Trophoblast cell (in vitro differentiated cells and primary cell): Measurements from ENCODE around the gene ZNF687.

ENCODE experiments used
- DNase-seq, 2 donors: peaks; one replicate each; pipeline ENCODE4 v3.0.0-alpha.2; 2016
- H2AFZ ChIP-seq: 2 replicates; pipeline ENCODE4 v1.6.1; 2013; ENCODE audit warnings: low read length, moderate library complexity, mild to moderate bottlenecking; ENCODE audit not compliant: insufficient read depth, poor library complexity
- H2AK5ac ChIP-seq: 2 replicates; pipeline ENCODE4 v1.6.1; 2013; ENCODE audit warnings: mild to moderate bottlenecking, low read length
- H2BK120ac ChIP-seq: 2 replicates; pipeline ENCODE4 v1.6.1; 2013; ENCODE audit warnings: low read length, mild to moderate bottlenecking, moderate library complexity; ENCODE audit not compliant: insufficient read depth, poor library complexity
- H2BK12ac ChIP-seq: 2 replicates; pipeline ENCODE4 v1.6.1; 2013; ENCODE audit warnings: mild to moderate bottlenecking, low read length, moderate library complexity
- H2BK5ac ChIP-seq: 2 replicates; pipeline ENCODE4 v1.6.1; 2013; ENCODE audit warnings: low read length, low read depth, moderate library complexity, mild to moderate bottlenecking; ENCODE audit not compliant: poor library complexity
- H3K14ac ChIP-seq: 2 replicates; pipeline ENCODE4 v1.6.1; 2013; ENCODE audit warnings: mild to moderate bottlenecking, low read length
- H3K18ac ChIP-seq: 2 replicates; pipeline ENCODE4 v1.6.1; 2013; ENCODE audit warnings: mild to moderate bottlenecking, low read length
- H3K23ac ChIP-seq: 2 replicates; pipeline ENCODE4 v1.6.1; 2013; ENCODE audit warnings: low read length
- H3K27ac ChIP-seq: 2 replicates; pipeline ENCODE4 v1.5.1; 2013; ENCODE audit warnings: low read depth, mild to moderate bottlenecking, inconsistent platforms, low read length, moderate library complexity
- H3K27me3 ChIP-seq: 2 replicates; pipeline ENCODE4 v1.6.1; 2013; ENCODE audit warnings: inconsistent platforms, mild to moderate bottlenecking, low read length, moderate library complexity; ENCODE audit not compliant: insufficient read depth
- H3K36me3 ChIP-seq, 2 experiments: 1 replicate in 1 of 2; 2 replicates in 1 of 2; pipeline ENCODE4 v1.6.1; 2013; ENCODE audit warnings: low read length in 2 of 2, mild to moderate bottlenecking in 2 of 2, moderate library complexity in 1 of 2; ENCODE audit not compliant: insufficient read depth in 2 of 2, control insufficient read depth in 1 of 2
- H3K4ac ChIP-seq: 2 replicates; pipeline ENCODE4 v1.6.1; 2013; ENCODE audit warnings: low read depth, mild to moderate bottlenecking, low read length, moderate library complexity
- H3K4me1 ChIP-seq, 2 experiments: 1 replicate in 1 of 2; 2 replicates in 1 of 2; pipeline ENCODE4 v1.6.1; 2013; ENCODE audit warnings: low read length in 2 of 2, mild to moderate bottlenecking in 2 of 2, moderate library complexity in 1 of 2; ENCODE audit not compliant: insufficient read depth in 2 of 2, control insufficient read depth in 1 of 2
- H3K4me2 ChIP-seq: 2 replicates; pipeline ENCODE4 v1.6.1; 2013; ENCODE audit warnings: inconsistent platforms, mild to moderate bottlenecking, low read length, moderate library complexity
- H3K4me3 ChIP-seq: 2 replicates; pipeline ENCODE4 v1.5.1; 2013; ENCODE audit warnings: mild to moderate bottlenecking, low read depth, low read length, inconsistent platforms
- H3K79me1 ChIP-seq: one replicate; pipeline ENCODE4 v1.6.1; 2013; ENCODE audit warnings: low read length
- H3K79me2 ChIP-seq: 2 replicates; pipeline ENCODE4 v1.6.1; 2013; ENCODE audit warnings: low read length, mild to moderate bottlenecking; ENCODE audit not compliant: control insufficient read depth, insufficient read depth, poor library complexity
- H3K9ac ChIP-seq: 2 replicates; pipeline ENCODE4 v1.6.1; 2013; ENCODE audit warnings: mild to moderate bottlenecking, low read length
- H3K9me3 ChIP-seq: 2 replicates; pipeline ENCODE4 v1.6.1; 2013; ENCODE audit warnings: low read depth, mild to moderate bottlenecking, control low read depth, inconsistent platforms, low read length; ENCODE audit not compliant: insufficient read depth
- H4K12ac ChIP-seq: 2 replicates; pipeline ENCODE4 v1.6.1; 2013; ENCODE audit warnings: low read depth, mild to moderate bottlenecking, low read length, moderate library complexity
- H4K8ac ChIP-seq: 2 replicates; pipeline ENCODE4 v1.6.1; 2013; ENCODE audit warnings: low read depth, mild to moderate bottlenecking, low read length, moderate library complexity
- H4K91ac ChIP-seq: one replicate; pipeline ENCODE4 v1.6.1; 2013; ENCODE audit warnings: low read depth, mild to moderate bottlenecking, low read length, moderate library complexity
- WGBS: extraction: QIAGEN DNeasy Blood & Tissue Kit; methylation state at CpG from one replicate; pipeline ENCODE4 v1.1.7; 2013; ENCODE audit warnings: missing lambda C conversion rate; ENCODE audit not compliant: insufficient read length, insufficient coverage; ENCODE audit errors: extremely low coverage; 5-methylcytosine and 5-hydroxymethylcytosine counted together

The ZNF687 gene

GRCh38 chr1:151326619-151327222, 44.6 kb downstream of the ZNF687 start:
- H3K4me3 ChIP-seq: peak overlapping the region; percentile 70
- peak overlapping the region; percentile 97 for H3K4ac ChIP-seq
- H3K9me3 ChIP-seq: peaks cover 2% of the 10 kb centered on the region
- H2AK5ac ChIP-seq: peak overlapping the region; percentile 91
- H2BK120ac ChIP-seq: peak overlapping the region; percentile 63
- peak overlapping the region; percentile 57 for H4K8ac ChIP-seq
- H2BK12ac ChIP-seq: peak overlapping the region; percentile 8
- peak overlapping the region; percentile 37 for H4K12ac ChIP-seq
- no peak overlapping the region for H3K23ac ChIP-seq
- H3K36me3 ChIP-seq: peaks cover 8 to 10% of the 10 kb centered on the region in 2 experiments
- WGBS: no CpG with 5 or more reads among the region's 12 CpGs
- H3K9ac ChIP-seq: peak overlapping the region; percentile 84
- H3K14ac ChIP-seq: peak overlapping the region; percentile 85
- H3K4me1 ChIP-seq: peaks cover 10 to 18% of the 10 kb centered on the region in 2 experiments
- H3K4me2 ChIP-seq: peak overlapping the region; percentile 91
- H3K18ac ChIP-seq: peak overlapping the region; percentile 33
- H3K79me1 ChIP-seq: peaks cover 11% of the 10 kb centered on the region
- peak overlapping the region; percentile 78 for H3K27ac ChIP-seq
- peak overlapping the region; percentile 81 for H2BK5ac ChIP-seq
- H4K91ac ChIP-seq: peak overlapping the region; percentile 79
- H3K79me2 ChIP-seq: peaks cover 7% of the 10 kb centered on the region
- peak overlapping the region; percentile 71 for H2AFZ ChIP-seq
- DNase-seq: peak in 1 of 2 donors; percentile 49
- H3K27me3 ChIP-seq: no peaks in the 10 kb centered on the region

GRCh38 chr1:151327223-151327902, 45.3 kb downstream of the ZNF687 start, which contains the start of gene PI4KB:
Gene PI4KB, minus strand, starts transcription at chr1:151327416. Its CDS starts 10,935 bp downstream, at chr1:151316481.
- Histone ChIP-seq H4K12ac (peak within 1 kb of the TSS; percentile 54), H3K18ac (peak within 1 kb of the TSS; percentile 33), H2BK5ac (peak within 1 kb of the TSS; percentile 81), H3K36me3 (peaks cover 8% of the 10 kb centered on the region in 2 experiments), H3K9ac (peak within 1 kb of the TSS; percentile 84), H3K4me2 (peak within 1 kb of the TSS; percentile 91), H3K14ac (peak within 1 kb of the TSS; percentile 85), H3K79me2 (peaks cover 7% of the 10 kb centered on the region), H3K4ac (peak within 1 kb of the TSS; percentile 97), H3K4me1 (peaks cover 10 to 18% of the 10 kb centered on the region in 2 experiments), H3K9me3 (peaks cover 2% of the 10 kb centered on the region), H3K23ac (no peak within 1 kb of the TSS), H2BK120ac (peak within 1 kb of the TSS; percentile 63), H2AFZ (peak within 1 kb of the TSS; percentile 93), H3K27me3 (no peaks in the 10 kb centered on the region), H3K27ac (peak within 1 kb of the TSS; percentile 78), H2BK12ac (peak within 1 kb of the TSS; percentile 8), H2AK5ac (peak within 1 kb of the TSS; percentile 91), H3K4me3 (peak within 1 kb of the TSS; percentile 70), H4K91ac (peak within 1 kb of the TSS; percentile 79), H4K8ac (peak within 1 kb of the TSS; percentile 93), H3K79me1 (peaks cover 11% of the 10 kb centered on the region)
- WGBS: no CpG with 5 or more reads among the region's 40 CpGs
- peak; percentile 96 to 99 for DNase-seq

- peak overlapping the region; percentile 13 for H3K27ac ChIP-seq
- H4K8ac ChIP-seq: peak overlapping the region; percentile 88
- H2BK12ac ChIP-seq: no peak overlapping the region
- H3K79me1 ChIP-seq: peaks cover 11% of the 10 kb centered on the region
- no peak overlapping the region for H2BK5ac ChIP-seq
- H2BK120ac ChIP-seq: peak overlapping the region; percentile 61
- peak overlapping the region; percentile 91 for H3K4me2 ChIP-seq
- H2AK5ac ChIP-seq: peak overlapping the region; percentile 2
- H3K9me3 ChIP-seq: peaks cover 2% of the 10 kb centered on the region
- H3K9ac ChIP-seq: no peak overlapping the region
- H2AFZ ChIP-seq: peak overlapping the region; percentile 93
- peaks cover 10 to 18% of the 10 kb centered on the region in 2 experiments for H3K4me1 ChIP-seq
- H4K12ac ChIP-seq: peak overlapping the region; percentile 54
- peaks cover 7% of the 10 kb centered on the region for H3K79me2 ChIP-seq
- H3K23ac ChIP-seq: no peak overlapping the region
- H3K36me3 ChIP-seq: peaks cover 7 to 8% of the 10 kb centered on the region in 2 experiments
- peak in 1 of 2 donors; percentile 43 for DNase-seq
- H3K14ac ChIP-seq: peak overlapping the region; percentile 57
- peak overlapping the region; percentile 29 for H4K91ac ChIP-seq
- no peak overlapping the region for H3K18ac ChIP-seq
- peak overlapping the region; percentile 48 for H3K4ac ChIP-seq
- no CpG with 5 or more reads among the region's 34 CpGs for WGBS
- no peaks in the 10 kb centered on the region for H3K27me3 ChIP-seq
- H3K4me3 ChIP-seq: peak overlapping the region; percentile 51
These were observed 46.0 kb downstream of the ZNF687 start for GRCh38 chr1:151327903-151328674.

GRCh38 chr1:151334822-151335221, 52.7 kb downstream of the ZNF687 start:
- Histone ChIP-seq H2BK5ac (no peak overlapping the region), H3K9me3 (no peaks in the 10 kb centered on the region), H3K18ac (no peak overlapping the region), H4K8ac (no peak overlapping the region), H2BK120ac (no peak overlapping the region), H3K79me2 (no peaks in the 10 kb centered on the region), H3K4ac (no peak overlapping the region), H2AK5ac (no peak overlapping the region), H3K79me1 (no peaks in the 10 kb centered on the region), H3K4me3 (no peak overlapping the region), H3K27ac (no peak overlapping the region), H3K4me2 (no peak overlapping the region), H3K9ac (no peak overlapping the region), H2AFZ (no peak overlapping the region), H4K91ac (no peak overlapping the region), H3K36me3 (no peaks in the 10 kb centered on the region), H3K14ac (no peak overlapping the region), H4K12ac (no peak overlapping the region), H3K27me3 (no peaks in the 10 kb centered on the region), H2BK12ac (no peak overlapping the region), H3K4me1 (no peaks in the 10 kb centered on the region), H3K23ac (no peak overlapping the region)
- WGBS: 100% methylated on average over 1 of the region's 5 CpGs
- DNase-seq: no peak
